HCT116 (cell line): ENCODE data around the gene ADARB2. TPM values are rescaled to one million over a fixed set of nuclear protein-coding genes. Genes with fewer than 3 reads are reported as not detected.

ENCODE experiments used
- ATAC-seq: fragments of 200-7000 bp; cut with Tn5 transposase; 2 replicates; pipeline ENCODE4 v1.9.1; 2020; ENCODE audit warnings: mild to moderate bottlenecking, moderate library complexity
- BruUV-seq: library from RNA; stranded (reverse); fragments of 400-500 nt; replicated peaks from 2 replicates; lab custom pipeline; 2021; lab: Mats Ljungman, UMichigan
- CTCF ChIA-PET: fragments of 300-600 bp; sonication (Branson Sonifier 250); formaldehyde crosslinking; loops from one replicate; lab custom pipeline; 2021; ENCODE audit warnings: antibody characterized with exemption; lab: Charles Lee
- POLR2A ChIA-PET: fragments of 300-600, 350-600 bp; sonication (Branson Sonifier 250); formaldehyde crosslinking; loops from one replicate; lab custom pipeline; 2021; ENCODE audit warnings: antibody characterized with exemption; lab: Charles Lee
- RAD21 ChIA-PET, 2 experiments: fragments of 300-600 bp; sonication (Branson Sonifier 250); formaldehyde crosslinking; loops; one replicate each; lab custom pipeline; 2023; ENCODE audit warnings: low total read pairs in 2 of 2; ENCODE audit not compliant: uncharacterized antibody in 2 of 2, unreplicated experiment in 2 of 2, low non-redundant PET in 1 of 2; lab: Charles Lee
- DNase-seq: peaks from one replicate; pipeline ENCODE4 v3.0.0-alpha.2; 2010; ENCODE audit warnings: low read depth, low spot score
- H2AFZ ChIP-seq: fragments of 200-600 bp; shearing (Covaris generic), sonication (generic); 2 replicates; pipeline ENCODE4 v1.6.1; 2017; ENCODE audit warnings: low read depth, mixed run types, mixed read lengths, antibody characterized with exemption, low read length; ENCODE audit not compliant: poor library complexity, severe bottlenecking
- H3K27ac ChIP-seq: 2 replicates; pipeline ENCODE4 v1.5.1; 2012; ENCODE audit warnings: low read depth, low read length
- H3K27me3 ChIP-seq: fragments of 200-600 bp; sonication (generic); 2 replicates; pipeline ENCODE4 v1.6.1; 2016; ENCODE audit warnings: mixed run types, low read length, mixed read lengths; ENCODE audit not compliant: insufficient read depth
- H3K36me3 ChIP-seq, 2 experiments: fragments of 200-500 bp in 1 of 2; fragments of 200-600 bp in 1 of 2; sonication (Bioruptor generic) in 1 of 2; sonication (generic) in 1 of 2; 2 replicates each; pipeline versions ENCODE4 v1.5.1 to v1.6.1; 2014 to 2016; ENCODE audit warnings: low read length in 2 of 2, inconsistent platforms in 1 of 2, mixed read lengths in 1 of 2, mixed run types in 1 of 2; ENCODE audit not compliant: insufficient read depth in 2 of 2, control insufficient read depth in 1 of 2
- H3K4me1 ChIP-seq, 2 experiments: fragments of 200-600 bp in 1 of 2; sonication (generic) in 1 of 2; 2 replicates each; pipeline versions ENCODE4 v1.5.1 to v1.6.1; 2012 to 2017; ENCODE audit warnings: low read length in 2 of 2, inconsistent platforms in 1 of 2, mild to moderate bottlenecking in 1 of 2, mixed read lengths in 1 of 2, mixed run types in 1 of 2, moderate library complexity in 1 of 2; ENCODE audit not compliant: insufficient read depth in 2 of 2, control insufficient read depth in 1 of 2
- H3K4me2 ChIP-seq: fragments of 200-600 bp; sonication (generic); 2 replicates; pipeline ENCODE4 v1.6.1; 2017; ENCODE audit warnings: mixed run types, low read length, mixed read lengths
- H3K4me3 ChIP-seq, 2 experiments: fragments of 200-600 bp in 1 of 2; sonication (generic) in 1 of 2; replicated peaks in 1 of 2; 2 replicates each; pipeline ENCODE4 v1.5.1; 2011 to 2016; ENCODE audit warnings: low read length in 2 of 2, control low read depth in 1 of 2, low read depth in 1 of 2, mild to moderate bottlenecking in 1 of 2, mixed read lengths in 1 of 2, mixed run types in 1 of 2
- H3K79me2 ChIP-seq: fragments of 200-600 bp; sonication (generic); 2 replicates; pipeline ENCODE4 v1.6.1; 2017; ENCODE audit warnings: mild to moderate bottlenecking, mixed run types, low read length, moderate library complexity, mixed read lengths; ENCODE audit not compliant: insufficient read depth
- H3K9ac ChIP-seq: fragments of 200-600 bp; sonication (generic); 2 replicates; pipeline ENCODE4 v1.6.1; 2016; ENCODE audit warnings: low read length, mixed read lengths
- H3K9me2 ChIP-seq: fragments of 200-600 bp; sonication (generic), shearing (Covaris generic); 2 replicates; pipeline ENCODE4 v1.6.1; 2017; ENCODE audit warnings: mixed run types, mild to moderate bottlenecking, moderate library complexity; ENCODE audit not compliant: insufficient read depth
- H3K9me3 ChIP-seq, 2 experiments: fragments of 200-500 bp in 1 of 2; fragments of 200-600 bp in 1 of 2; sonication (Bioruptor generic) in 1 of 2; sonication (generic) in 1 of 2; 2 replicates each; pipeline ENCODE4 v1.6.1; 2014 to 2017; ENCODE audit warnings: low read length in 2 of 2, mixed read lengths in 2 of 2, inconsistent platforms in 1 of 2, low read depth in 1 of 2, mild to moderate bottlenecking in 1 of 2, mixed run types in 1 of 2, moderate library complexity in 1 of 2; ENCODE audit not compliant: control insufficient read depth in 1 of 2, insufficient read depth in 1 of 2
- H4K20me1 ChIP-seq: fragments of 200-600 bp; sonication (generic), shearing (Covaris generic); 2 replicates; pipeline ENCODE4 v1.6.1; 2017; ENCODE audit warnings: mixed run types, mild to moderate bottlenecking, moderate library complexity; ENCODE audit not compliant: insufficient read depth
- CEBPB ChIP-seq: IDR thresholded peaks from 2 replicates; pipeline ENCODE4 v1.6.1; 2012; ENCODE audit warnings: low read depth
- ELF1 ChIP-seq: IDR thresholded peaks from 2 replicates; pipeline ENCODE4 v1.6.1; 2012; ENCODE audit warnings: low read depth, borderline replicate concordance
- JUND ChIP-seq: IDR thresholded peaks from 2 replicates; pipeline ENCODE4 v1.6.1; 2012
- POLR2A ChIP-seq: IDR thresholded peaks from 2 replicates; pipeline ENCODE4 v1.7.0; 2011; ENCODE audit warnings: borderline replicate concordance; ENCODE audit not compliant: insufficient read depth, insufficient read length; ENCODE audit errors: extremely low read depth
- RAD21 ChIP-seq: IDR thresholded peaks from 2 replicates; pipeline ENCODE4 v1.6.1; 2012; ENCODE audit warnings: low read depth, mild to moderate bottlenecking
- SP1 ChIP-seq: IDR thresholded peaks from 2 replicates; pipeline ENCODE4 v1.6.1; 2012; ENCODE audit warnings: low read depth
- SRF ChIP-seq: IDR thresholded peaks from 2 replicates; pipeline ENCODE4 v1.6.1; 2012; ENCODE audit warnings: low read depth
- YY1 ChIP-seq: IDR thresholded peaks from 2 replicates; pipeline ENCODE4 v1.6.1; 2011; ENCODE audit warnings: low read length, low read depth, moderate library complexity, mild to moderate bottlenecking; ENCODE audit not compliant: insufficient replicate concordance; ENCODE audit errors: extremely low read depth
- ZNF274 ChIP-seq: fragments of 200-500 bp; sonication (Bioruptor generic); IDR thresholded peaks from 2 replicates; pipeline ENCODE4 v1.6.1; 2014; ENCODE audit warnings: mild to moderate bottlenecking, low read depth, low read length, inconsistent platforms
- intact Hi-C: fragments of 100-400 bp; cut with micrococcal nuclease; formaldehyde crosslinking; loops from 2 replicates; pipeline ENCODE4 v1.10.0; 2022
- total RNA-seq: library from RNA; stranded (reverse); gene quantifications from one replicate; pipeline ENCODE4 v1.2.1, GENCODE V29; 2021; ENCODE audit not compliant: unreplicated experiment
- TF ChIP-seq, protein P1 (sequence below): IDR thresholded peaks from 2 replicates; pipeline ENCODE4 v1.6.1; 2012; ENCODE audit warnings: low read depth
- TF ChIP-seq, protein P2 (sequence below): IDR thresholded peaks from 2 replicates; pipeline ENCODE4 v1.6.1; 2012

ADARB2 gene
- total RNA-seq, 1 experiment from 2014 or later: not detected

DNA sequence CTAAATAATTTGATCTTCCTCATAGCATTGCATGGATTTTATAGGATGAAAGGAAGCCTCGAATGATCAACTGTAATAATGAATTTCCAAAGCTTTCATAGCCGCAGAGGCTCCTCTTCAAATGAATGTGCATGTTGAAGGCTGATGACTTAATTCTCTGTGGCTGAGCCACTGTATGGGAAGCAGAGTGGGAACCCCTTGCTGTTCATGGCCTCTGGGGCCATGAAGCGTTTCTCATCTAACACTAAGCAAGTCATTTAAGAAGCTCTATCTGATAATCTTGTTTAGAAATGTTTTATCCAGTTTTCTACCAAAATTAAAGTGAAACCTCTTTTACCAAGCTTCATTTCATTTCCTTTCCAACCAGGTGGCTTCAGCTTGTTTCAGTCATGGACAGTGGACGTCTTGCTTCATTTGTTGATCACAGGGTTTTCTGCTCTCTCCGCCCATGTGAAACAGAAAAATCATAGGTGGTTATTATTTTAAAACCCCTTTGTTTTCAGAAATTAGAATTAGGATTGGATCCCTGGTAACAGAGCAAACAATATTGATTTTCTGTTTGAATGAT lies 10.3 kb upstream of the ADARB2 start:
- Histone ChIP-seq H3K4me3 (no peak overlapping the region), H2AFZ (no peak overlapping the region), H4K20me1 (no peaks in the 10 kb centered on the region), H3K79me2 (no peaks in the 10 kb centered on the region), H3K9me2 (no peaks in the 10 kb centered on the region), H3K9me3 (peaks cover 0 to 30% of the 10 kb centered on the region in 2 experiments; a peak in 2 of 4 replicates), H3K27me3 (no peaks in the 10 kb centered on the region), H3K27ac (no peak overlapping the region), H3K9ac (no peak overlapping the region), H3K36me3 (no peaks in the 10 kb centered on the region), H3K4me2 (no peak overlapping the region), H3K4me1 (no peaks in the 10 kb centered on the region)
- POLR2A ChIA-PET: no interaction called here
- DNase-seq: no peak
- CTCF ChIA-PET: no interaction called here
- TF ChIP-seq, protein P1, sequence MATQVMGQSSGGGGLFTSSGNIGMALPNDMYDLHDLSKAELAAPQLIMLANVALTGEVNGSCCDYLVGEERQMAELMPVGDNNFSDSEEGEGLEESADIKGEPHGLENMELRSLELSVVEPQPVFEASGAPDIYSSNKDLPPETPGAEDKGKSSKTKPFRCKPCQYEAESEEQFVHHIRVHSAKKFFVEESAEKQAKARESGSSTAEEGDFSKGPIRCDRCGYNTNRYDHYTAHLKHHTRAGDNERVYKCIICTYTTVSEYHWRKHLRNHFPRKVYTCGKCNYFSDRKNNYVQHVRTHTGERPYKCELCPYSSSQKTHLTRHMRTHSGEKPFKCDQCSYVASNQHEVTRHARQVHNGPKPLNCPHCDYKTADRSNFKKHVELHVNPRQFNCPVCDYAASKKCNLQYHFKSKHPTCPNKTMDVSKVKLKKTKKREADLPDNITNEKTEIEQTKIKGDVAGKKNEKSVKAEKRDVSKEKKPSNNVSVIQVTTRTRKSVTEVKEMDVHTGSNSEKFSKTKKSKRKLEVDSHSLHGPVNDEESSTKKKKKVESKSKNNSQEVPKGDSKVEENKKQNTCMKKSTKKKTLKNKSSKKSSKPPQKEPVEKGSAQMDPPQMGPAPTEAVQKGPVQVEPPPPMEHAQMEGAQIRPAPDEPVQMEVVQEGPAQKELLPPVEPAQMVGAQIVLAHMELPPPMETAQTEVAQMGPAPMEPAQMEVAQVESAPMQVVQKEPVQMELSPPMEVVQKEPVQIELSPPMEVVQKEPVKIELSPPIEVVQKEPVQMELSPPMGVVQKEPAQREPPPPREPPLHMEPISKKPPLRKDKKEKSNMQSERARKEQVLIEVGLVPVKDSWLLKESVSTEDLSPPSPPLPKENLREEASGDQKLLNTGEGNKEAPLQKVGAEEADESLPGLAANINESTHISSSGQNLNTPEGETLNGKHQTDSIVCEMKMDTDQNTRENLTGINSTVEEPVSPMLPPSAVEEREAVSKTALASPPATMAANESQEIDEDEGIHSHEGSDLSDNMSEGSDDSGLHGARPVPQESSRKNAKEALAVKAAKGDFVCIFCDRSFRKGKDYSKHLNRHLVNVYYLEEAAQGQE: no peak
- TF ChIP-seq JUND: no peak
- no peak for TF ChIP-seq YY1
- TF ChIP-seq POLR2A: no peak
- TF ChIP-seq RAD21: no peak
- RAD21 ChIA-PET: no interaction called here
- BruUV-seq: no TSS peak
- intact Hi-C loops: no loop called here
- no peak for ATAC-seq

DNA sequence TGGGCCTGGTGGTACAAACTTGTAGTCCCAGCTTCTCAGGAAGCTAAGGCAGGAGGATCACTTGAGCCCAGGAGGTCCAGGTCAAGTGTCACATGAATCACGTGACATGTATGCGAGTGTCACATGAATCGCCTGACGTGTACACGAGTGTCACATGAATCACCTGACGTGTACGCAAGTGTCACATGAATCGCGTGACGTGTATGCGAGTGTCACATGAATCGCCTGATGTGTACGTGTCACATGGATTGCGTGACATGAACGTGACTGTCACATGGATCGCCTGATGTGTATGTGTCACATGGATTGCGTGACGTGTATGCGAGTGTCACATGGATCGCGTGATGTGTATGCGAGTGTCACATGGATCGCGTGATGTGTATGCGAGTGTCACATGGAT lies 9.5 kb upstream of the ADARB2 start:
- Histone ChIP-seq H3K4me3 (no peak overlapping the region), H3K4me1 (no peaks in the 10 kb centered on the region), H4K20me1 (no peaks in the 10 kb centered on the region), H3K79me2 (no peaks in the 10 kb centered on the region), H3K36me3 (no peaks in the 10 kb centered on the region), H3K27me3 (no peaks in the 10 kb centered on the region), H2AFZ (no peak overlapping the region), H3K9me2 (no peaks in the 10 kb centered on the region), H3K9me3 (peaks cover 0 to 30% of the 10 kb centered on the region in 2 experiments; a peak in 2 of 4 replicates), H3K4me2 (no peak overlapping the region), H3K27ac (no peak overlapping the region), H3K9ac (no peak overlapping the region)
- POLR2A ChIA-PET: no interaction called here
- RAD21 ChIA-PET: no interaction called here
- TF ChIP-seq YY1 (no peak), SP1 (no peak), ELF1 (no peak), SRF (no peak), ZNF274 (no peak), CEBPB (no peak), JUND (no peak)
- TF ChIP-seq, protein P1: no peak
- TF ChIP-seq, protein P2, sequence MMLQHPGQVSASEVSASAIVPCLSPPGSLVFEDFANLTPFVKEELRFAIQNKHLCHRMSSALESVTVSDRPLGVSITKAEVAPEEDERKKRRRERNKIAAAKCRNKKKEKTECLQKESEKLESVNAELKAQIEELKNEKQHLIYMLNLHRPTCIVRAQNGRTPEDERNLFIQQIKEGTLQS: no peak
- CTCF ChIA-PET: no interaction called here
- no TSS peak for BruUV-seq
- ATAC-seq (no peak), DNase-seq (no peak)
- intact Hi-C loops: no loop called here
